ENCODE measurements around the gene CDK5RAP2.
A peak's percentile ranks its signal among the peaks of the same experiment; 100 is the strongest.

CDK5RAP2 gene

DNA sequence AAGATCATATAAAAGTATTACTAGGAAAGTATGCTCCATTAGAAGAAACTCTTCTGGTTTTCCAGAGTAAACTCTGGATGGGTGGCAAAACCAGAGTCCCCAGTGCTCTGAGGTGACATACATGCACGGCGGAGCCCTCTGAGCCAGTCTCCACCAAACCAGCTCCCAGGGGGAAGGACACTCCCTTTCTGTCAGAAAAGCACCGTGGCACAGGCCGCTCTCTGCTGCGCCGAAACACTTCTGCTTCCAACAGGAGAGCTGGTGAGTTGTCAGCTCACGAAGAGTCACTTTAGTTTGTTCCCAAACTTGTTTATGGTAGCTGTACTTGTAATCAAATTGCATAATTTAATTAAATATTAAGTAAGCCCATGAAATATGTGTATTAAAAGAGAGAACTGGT lies 184.6 kb downstream of the CDK5RAP2 start:
- no peak for DNase-seq

DNA sequence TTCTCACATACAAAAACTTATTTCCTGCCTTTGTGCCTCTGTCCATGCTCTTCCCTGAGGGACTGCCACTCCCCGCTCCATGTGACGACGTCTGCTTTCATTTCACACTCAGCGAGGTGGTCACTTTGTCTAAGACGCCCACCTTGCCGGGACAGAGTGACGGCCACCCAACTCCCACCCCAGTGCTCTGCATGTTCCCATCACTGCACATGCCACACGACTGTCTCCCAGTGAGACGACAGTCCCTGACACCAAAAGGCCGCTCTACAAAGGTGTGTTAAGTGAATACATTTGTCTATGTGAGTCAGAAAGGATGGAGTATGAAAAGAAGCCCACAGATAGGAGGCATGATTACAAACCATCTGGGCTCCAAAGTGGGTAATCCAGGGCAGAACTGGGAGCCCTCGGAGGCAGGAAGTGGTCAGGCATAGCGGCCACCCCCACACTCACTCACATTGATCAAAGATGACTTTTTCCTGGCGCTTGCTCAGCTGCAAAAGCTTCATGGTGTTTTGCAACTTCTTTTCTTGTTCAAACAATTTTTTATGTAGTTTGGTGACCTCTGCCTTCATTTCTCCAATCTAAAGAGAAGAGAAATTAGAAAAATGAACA lies 185.8 kb downstream of the CDK5RAP2 start:
- DNase-seq = peak; percentile 66

DNA sequence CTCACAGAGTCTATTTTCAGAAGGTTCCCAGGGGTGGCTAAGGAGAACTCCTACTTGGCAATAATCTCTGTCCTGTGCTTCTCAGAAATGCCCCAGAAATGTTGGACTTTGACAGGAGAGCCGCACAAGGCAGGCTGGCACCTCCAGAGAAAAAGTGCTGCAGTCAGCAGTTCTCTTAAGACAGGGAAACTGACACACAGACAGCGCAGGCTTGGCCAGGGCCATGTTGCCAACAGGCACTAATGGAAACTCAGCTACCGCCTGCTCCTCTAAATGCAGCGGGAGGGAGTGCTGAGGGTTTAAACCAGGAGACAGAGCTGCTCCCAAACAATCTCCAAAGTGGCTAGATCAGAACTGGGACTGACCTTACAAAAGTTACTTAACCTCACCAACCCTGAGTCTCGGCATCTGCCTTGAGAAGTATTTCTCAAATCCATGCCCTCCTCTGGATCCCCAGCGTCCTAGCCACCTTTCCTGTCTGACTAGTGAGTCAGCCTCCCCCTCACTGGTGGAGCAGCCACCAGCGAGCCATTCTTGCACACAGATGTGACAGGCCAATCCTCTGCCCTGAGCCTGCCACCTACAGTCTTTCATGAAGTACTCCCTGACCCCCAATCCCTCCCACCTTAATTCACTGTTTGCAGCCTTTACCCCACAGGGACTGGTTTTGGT lies 186.4 kb downstream of the CDK5RAP2 start:
- DNase-seq = no peak

DNA sequence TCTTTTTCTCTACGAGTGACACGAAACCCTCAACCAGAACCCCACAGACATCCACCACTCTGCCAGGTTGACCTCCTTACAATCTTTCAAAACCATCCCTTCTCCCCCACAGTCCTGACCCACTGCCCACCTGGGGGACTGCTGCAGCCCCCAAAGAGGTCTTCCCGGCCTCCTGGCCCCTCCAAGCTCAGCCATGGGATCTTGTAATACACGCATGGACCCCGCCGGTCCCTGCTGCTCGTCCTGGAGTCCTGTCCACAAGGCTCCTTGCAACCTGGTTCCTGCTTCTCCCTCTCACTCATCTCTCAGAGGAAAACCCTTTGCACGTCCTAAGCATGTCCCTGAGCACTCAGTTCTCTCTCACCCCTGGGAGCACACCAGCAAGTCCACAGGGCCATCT lies 187.3 kb downstream of the CDK5RAP2 start:
- DNase-seq = no peak

DNA sequence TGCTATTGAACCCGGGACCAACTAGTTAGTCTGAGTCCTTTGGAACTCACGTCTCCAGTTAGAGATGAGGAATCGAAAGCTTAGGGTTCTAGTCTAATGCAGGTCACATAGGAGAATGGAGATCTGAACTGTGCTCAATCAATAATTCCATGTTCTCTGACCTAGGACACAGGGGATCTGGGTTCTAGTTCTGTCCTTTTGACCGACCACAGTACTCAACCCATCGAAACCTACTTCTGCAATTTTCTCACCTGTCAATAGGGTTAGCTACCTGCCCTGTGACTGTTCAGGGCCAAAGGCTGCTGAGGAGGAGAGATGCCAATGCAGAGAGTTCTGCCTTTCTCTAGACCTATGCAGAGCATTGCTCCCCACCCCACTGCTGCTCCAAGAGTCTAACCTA lies 187.7 kb downstream of the CDK5RAP2 start:
- DNase-seq = no peak

DNA sequence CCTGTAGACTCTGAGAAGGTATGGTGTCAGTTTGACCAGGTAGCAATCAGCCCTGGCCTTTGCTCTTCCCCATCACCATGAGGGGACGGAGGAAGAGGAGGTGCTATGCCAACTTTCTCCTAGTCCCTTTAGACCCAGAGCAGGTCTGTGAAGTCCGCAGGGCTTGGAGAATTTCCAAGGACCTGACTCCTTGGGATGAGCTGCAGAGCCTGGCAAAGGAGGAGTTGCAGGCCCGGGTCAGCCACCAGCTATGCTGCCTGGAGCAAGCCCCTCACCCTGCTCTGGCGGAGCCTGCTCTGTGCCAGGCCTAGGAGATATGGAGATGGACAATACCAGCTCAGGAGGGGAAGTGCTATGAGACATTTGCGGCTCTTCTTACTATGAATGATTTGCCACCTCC lies 188.3 kb downstream of the CDK5RAP2 start:
- DNase-seq = no peak

DNA sequence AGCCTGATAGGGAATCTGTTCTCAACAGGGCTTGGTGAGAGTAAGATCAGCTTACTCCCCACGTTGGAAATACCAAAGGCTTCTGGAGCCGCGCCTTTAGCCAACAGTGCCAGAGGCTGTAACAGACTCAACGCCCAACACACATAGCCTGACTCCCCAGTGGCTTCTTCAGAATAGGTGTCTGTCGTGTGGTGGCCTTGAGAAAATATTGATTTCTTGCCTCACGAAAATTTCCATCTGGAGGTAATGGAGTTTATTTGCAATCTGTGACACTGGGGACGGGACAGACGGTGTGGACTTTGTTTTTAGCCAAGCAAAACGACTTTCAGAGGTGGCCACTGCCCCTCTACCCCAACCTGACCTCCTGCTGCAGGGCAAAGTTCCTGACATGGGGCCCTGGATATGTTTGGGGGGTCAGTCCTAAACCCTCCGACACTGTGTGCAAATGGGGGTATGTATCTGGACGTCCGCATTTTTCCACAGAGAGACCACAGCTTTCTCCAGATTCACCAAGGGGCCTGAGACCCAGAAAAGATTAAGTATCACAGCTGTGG lies 189.3 kb downstream of the CDK5RAP2 start:
- no peak for DNase-seq

DNA sequence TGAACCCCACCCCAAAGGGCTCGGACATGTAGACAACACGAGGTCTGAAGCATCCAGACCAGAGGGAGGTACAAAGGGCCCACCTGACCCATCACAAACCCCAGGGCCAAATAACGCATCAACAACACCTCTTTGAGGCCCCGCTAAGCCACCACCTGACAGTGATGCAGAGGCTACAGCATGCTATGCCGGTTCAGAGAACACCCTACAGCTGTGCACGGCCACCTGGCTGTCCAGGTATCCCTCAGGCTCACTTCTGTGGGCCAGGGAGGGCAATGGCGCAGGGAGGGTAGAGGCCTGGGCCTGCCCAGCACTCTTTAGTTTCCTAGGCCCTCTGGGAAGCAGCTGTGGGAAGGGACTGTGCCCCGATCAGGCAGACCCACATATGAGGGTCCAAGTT lies 190.1 kb downstream of the CDK5RAP2 start:
- no peak for DNase-seq

DNA sequence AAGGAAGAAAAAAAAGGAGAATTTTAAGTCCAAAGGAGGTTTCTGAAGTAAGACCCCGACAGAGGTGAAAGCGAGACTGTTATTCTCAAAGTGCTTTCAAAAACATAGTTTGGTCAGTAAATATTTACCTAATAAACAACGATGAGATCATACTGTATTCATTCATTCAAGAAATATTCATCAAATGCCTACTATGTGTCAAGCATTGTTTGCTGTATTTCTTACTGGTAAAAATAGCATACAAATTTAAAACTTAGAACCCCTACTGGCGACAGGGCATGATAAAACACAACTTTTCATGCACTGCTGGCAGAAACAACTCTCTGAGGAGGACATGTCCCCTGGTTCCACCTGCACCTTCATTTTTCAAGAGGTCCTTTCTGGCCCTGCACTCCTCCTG lies 190.7 kb downstream of the CDK5RAP2 start:
- no peak for DNase-seq

DNA sequence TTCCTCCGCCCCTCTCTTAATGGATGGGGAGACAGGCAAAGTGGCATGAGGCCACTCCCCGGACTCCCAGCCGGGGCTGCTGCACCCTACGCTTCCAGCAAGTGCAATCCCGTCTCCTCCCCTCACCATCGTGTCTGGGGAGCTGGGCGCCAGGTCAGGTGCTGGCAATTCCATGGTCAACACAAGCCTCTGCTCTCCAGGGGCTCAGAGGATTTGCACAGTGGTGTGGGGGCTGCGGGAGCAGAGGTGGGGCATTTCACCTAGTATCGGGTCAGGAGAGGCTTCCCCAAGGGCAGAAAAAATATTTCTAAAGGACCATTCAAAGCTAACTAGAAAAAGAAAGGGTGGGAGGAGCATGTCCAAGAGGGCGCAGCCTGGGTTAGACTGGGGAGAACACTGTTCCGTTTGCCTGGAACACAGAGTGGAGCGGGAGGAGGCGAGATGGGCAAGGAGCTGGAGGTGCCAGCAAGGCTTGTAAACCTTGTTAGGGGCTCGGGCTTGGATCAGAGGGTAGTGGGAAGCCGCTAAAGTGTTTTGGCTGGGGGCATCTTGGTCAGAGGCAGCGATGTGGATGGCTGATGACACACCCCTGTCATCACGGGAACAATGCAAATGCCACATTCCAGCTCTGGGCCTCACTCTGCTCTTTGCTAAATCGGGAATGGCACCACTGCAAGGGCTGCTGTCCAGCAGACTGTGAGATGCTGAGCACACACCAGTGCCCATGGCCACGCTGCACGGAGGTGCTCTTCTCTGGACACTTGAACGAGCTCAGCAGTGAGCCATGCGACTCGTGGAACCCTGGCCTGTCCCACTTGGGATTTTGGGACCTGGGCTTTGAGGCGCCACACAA lies 191.7 kb downstream of the CDK5RAP2 start:
- no peak for DNase-seq

DNA sequence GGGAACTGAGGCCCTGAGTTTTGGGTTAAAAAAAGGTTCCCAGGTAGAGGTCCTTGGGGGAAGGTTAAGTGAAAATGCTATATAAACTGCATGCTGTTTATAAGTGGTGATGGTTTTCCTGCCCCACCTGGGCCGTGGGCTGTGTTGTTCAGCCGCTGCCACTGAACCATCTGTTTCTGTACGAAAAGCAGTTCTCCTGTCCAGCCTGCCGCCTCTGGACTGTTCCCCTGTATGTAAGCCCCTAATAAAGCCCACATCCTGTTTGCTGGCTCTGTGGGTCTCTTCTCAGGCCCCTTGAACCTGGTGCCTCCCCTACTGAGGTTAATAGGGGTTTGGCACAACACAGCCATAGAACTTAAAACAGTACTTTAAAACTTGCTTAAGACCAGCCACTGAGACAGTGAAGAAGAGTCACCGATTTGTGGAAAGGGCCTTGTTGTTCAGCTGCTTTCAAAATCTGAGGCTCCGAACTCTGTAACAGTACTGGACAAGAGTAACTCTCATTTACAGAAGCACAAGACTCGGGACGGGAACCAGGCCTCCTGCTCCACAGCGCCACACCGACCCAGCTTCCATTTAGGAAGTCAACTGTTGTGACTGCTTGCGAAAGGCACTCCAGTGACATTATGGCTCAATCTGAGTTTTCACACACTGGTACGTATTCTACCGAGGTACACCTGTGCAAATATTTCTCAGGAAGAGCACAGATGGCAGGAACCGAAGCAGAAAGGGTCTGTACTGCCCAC lies 192.5 kb downstream of the CDK5RAP2 start:
- DNase-seq = no peak

DNA sequence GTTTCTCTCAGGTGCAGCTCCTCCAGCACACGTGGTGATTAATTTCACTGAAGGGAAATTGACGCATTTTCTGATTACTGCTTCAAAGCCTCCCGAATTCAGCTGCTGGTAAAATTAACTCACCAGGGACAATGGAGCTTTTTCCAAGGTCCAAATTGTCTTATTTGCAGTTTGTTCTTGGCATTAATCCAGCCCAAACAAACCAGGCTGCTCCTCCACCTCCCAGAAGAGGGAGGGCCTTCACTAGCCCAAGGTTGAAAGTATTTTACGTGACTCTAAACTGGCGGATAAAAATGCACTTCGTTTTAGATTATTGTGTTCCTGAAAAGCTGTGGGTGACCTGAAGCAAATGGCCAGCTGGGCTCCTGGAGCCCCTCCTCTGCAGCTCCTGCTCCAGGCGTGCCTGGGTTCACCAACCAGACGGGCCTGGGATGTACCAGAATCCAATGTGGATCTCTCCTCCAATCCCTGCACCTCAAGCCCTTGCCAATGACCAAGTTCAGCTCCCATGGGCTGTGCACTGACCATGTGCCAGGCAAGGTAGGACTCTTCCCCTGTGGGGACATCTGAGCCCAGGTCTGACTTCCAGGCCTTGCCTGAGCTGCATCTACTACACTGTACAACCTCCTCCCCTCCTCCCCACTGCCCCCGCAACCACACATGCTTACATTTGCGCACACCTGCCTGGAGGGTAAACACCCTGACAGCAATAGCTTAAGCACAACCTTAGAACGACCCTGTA lies 193.4 kb downstream of the CDK5RAP2 start:
- DNase-seq = no peak

DNA sequence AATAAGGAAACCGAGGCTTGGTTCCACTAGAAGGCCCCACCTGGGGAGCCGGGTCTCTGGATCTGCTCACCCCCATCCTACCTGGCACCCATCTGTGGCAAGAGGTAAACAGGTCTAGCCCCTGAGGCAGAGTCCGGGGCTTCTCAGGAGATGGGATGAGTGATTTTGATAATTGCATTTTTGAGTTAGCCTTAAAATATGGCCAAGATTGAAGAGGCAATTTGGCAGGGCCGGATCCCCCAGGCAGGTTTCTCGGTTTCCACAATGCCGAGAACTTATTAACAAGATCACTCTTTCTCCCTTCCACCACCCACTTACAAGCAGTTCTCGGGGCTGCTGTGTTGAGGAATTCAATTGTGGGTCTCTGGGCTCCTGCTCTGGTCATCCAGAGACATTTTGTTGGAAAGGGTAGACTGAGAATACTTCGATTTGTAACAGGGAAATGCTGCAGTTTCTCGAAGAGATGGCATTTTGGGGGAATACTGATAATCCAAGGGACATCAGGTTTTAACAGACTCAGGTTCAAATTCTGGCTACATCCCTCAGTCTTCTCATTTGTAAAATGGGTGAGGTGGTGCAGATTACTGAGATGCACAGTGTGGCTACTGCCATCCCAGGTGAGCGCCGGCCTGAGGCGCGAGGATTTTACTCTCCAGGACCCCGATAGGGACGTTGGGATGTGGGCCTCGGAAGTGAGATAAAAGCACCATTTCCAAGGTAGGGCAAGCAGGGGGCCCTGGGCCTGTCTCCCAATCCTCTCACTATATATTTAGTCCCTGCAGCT lies 194.2 kb downstream of the CDK5RAP2 start:
- no peak for DNase-seq

DNA sequence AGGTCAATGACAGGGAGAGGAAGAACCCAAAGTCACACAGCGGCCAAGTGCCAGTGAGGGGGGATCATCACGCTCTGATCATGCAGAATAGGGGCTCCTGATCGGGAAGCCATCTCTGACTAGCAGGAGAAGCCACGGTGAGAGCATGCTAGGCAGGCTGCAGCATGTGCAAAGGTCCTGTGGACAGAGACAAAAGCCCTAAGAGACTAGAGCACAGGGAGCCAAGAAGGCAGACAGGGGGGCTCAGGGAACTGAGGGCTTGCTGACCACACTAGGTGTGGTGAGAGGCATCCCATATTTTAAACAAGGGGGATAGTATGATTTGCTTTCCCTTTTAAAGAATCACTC lies 195.1 kb downstream of the CDK5RAP2 start:
- no peak for DNase-seq

DNA sequence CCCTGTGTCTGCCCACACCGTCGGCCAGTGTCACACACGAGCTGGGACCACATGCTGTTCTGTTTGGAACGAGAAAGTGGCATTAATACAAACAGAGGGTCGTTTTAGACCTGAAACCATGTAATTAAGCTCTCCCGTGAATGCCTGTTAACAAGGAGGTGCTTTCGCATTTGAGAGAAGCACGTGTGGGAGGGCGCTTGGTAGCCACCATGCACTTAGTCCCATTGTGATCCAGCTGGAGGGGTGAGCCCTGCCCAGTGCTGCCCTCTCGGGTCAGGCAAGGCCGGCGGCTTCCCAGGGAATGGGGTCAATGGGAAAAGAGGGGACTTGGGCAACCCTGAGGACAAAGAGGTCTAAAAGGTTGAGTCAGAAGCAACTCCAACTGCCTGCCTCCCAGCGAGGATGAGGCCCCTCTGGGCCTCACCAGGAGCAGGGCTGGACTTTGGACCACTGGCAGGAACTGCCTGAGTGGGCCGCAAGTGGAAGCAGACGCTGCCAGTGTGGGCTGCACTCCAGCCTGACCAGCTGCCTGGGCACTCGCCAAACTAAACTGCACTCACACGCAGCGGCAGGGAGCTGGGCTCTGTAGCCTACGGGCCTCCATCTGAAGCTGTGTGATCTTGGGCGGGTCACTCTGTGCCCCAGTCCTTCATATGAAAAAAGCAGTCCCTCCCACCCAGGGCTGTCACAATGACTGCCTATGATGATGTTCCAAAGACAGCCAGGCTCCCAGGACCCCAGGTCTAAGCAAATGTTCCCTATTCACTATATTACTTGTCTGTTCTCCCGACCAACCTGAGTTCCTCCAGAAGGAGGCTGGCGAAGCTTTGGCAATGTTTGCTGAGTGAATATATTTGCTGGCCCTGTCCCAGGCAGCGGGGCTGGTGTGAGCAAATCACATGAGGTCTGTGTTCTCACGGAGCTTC lies 195.7 kb downstream of the CDK5RAP2 start:
- DNase-seq = no peak

DNA sequence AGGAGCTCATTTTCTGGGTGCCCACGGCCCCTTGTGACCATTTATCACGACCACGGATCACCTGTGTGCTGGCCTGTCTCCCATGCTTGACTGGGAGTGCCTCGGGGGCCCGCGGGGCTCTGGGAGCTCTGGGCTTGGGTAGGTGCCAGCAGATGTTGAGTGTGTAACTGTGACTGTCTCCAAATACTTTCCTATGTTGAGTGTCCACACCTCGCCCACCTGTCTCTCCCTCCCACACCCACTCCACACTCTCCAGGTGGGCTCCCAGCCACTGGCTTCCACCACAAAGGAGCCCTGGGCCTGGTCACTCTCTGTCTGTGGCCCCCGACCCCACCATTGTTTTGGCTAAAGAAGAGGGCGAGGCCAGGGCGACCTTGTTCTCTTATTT lies 196.4 kb downstream of the CDK5RAP2 start:
- DNase-seq = no peak

DNA sequence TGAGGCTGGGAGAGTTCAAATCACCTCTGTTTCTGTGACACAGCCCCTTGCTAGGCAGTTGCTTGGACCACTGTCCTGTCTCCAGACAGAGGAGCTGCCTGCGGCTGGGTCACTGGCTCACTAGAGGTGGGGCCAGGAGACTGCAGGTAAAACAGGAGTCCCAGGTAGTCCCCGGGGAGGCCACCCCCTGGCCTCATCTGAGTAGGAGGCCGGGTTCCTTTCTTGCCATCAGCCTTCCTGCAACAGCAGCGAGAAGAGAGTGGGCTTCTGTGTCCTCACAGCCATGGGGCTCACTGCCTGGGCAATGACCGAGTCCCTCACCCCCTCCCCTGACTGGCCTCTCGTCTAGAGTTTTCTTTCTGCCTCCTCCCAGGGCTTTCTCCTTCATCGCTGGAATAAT lies 197.5 kb downstream of the CDK5RAP2 start:
- no peak for DNase-seq

DNA sequence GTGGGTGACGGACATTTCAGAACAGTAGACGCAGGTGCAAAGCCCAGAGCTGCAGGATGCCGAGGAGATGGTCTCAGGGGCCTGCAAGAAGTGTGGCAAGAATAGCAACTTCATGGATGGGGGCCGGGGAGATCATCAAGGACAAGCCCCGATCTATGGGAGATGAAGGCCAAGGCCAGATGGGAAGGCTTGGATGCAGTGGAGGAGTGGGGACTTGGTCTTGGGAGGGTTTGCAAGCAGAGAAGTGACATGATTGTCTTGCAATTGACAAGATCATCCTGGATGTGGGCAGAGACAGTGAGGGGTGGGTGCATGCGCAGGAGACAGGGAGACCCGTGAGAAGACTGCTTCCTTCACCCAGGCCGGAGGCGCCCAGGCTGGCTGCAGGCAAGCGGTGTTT lies 198.1 kb downstream of the CDK5RAP2 start:
- no peak for DNase-seq

DNA sequence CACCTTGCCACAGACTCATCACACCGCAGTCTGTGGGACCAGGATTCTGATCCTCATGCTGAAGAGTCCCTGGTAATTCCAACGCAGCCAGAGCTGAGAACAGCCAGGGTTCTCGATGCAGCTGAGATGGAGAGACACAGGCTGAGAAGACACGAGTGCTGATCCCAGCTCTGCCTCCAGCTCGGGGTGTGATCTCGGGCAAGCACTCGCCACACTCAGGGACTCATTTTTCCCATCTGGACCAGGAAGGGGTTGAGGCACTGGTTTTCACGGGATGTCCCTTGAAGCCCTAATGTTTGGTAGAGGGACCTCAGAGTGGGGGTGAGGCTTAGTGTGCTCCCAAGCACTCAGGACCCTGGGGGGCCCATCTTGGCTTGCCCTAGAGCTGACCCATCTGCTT lies 200.4 kb downstream of the CDK5RAP2 start:
- no peak for DNase-seq

DNA sequence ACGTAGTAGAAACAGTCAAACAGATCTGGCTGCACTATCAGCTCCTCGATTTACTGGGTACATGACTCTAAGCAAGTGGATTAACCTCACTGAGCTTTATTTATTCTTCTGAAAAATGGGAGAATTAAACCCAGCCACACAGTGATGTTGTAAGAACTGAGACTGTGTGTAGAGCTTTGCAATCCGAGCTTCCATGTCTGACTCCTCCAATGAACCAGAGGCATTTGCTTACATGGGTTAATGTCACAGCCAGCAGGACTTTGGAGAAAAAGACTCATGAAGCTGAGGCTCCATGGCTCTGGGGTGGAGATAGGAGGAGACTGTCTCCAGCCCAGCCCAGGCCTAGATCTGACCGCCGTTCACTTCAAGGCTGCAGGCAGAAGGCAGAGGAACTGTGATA lies 201.3 kb downstream of the CDK5RAP2 start:
- no peak for DNase-seq

Measured in activated CD8-positive, alpha-beta memory T cell treated with anti-CD3 and anti-CD28 coated beads for 24 hours (primary cell).